C1 segment of cervical spinal cord (tissue), 14 donors: Measurements from ENCODE around the gene DFFB.

Experiments used
- DNase-seq, 14 donors: peaks; one replicate each; lab custom pipeline; 2025; lab: John Stamatoyannopoulos, UW

Gene DFFB

GRCh38 chr1:3924825-3925220 lies 67.5 kb downstream of the DFFB start:
- no peak for DNase-seq

- DNase-seq: no peak
Measured at GRCh38 chr1:3925256-3925655, 68.0 kb downstream of the DFFB start.

GRCh38 chr1:3925762-3926161 lies 68.5 kb downstream of the DFFB start:
- DNase-seq: no peak

DNA sequence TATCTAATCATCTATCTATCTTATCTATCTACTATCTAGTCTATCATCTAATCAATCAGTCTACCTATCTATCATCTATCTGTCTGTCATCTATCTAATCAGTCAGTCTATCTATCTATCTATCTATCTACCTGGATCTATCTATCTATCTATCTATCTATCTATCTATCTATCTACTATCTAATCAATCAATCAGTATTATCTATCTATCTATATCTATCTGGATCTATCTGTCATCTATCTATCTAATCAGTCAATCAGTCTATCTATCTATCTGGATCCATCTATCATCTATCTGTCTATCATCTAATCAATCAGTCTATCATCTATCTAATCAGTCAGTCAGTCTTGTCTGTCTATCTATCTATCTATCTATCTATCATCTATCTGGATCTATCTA lies 69.7 kb downstream of the DFFB start:
- DNase-seq: no peak

- no peak for DNase-seq
Measured at GRCh38 chr1:3928586-3928985, 71.3 kb downstream of the DFFB start.

GRCh38 chr1:3929126-3929525 lies 71.8 kb downstream of the DFFB start:
- DNase-seq: no peak

GRCh38 chr1:3930301-3931006 lies 73.2 kb downstream of the DFFB start:
- no peak for DNase-seq

- DNase-seq: no peak
Measured at GRCh38 chr1:3931007-3931912, 74.0 kb downstream of the DFFB start.

DNA sequence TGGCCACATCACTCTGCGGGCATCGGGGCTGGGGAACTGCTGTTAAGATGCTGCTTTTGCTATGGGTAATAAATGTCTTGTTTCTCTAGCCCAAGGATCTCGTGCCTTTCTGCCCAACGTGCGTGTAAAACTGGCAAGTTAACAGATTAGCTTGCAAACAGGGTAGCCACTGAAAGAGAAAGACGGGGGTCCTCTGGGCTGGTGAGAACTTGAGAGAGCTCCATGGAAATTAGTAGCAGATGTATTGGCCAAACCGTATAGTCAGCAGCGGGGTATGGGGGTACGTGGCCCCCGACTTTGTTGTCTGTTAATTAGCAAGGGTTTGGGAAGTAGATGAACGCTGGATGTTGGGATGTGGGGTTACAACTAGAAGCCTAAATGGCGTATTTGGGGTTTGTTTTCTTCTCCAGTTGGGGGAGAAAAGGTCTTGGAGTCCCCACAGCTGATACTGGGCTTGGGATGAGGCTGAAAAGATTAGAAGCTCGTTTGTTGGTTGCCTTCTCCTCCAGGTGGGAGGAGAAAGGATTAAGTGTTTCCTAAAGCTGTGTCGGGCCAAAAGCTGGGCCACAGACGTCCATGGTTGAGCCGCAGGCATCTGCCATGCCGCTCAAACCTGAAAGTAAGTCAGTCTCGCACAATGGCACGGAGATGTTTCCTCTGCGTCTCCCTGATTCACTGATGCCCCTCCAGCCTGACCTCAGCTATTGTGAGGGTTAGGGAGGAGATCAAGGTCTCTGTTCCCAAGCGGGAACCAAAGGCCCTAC lies 75.1 kb downstream of the DFFB start:
- no peak for DNase-seq
